ENCODE data around the gene GP9.

Gene GP9

DNA sequence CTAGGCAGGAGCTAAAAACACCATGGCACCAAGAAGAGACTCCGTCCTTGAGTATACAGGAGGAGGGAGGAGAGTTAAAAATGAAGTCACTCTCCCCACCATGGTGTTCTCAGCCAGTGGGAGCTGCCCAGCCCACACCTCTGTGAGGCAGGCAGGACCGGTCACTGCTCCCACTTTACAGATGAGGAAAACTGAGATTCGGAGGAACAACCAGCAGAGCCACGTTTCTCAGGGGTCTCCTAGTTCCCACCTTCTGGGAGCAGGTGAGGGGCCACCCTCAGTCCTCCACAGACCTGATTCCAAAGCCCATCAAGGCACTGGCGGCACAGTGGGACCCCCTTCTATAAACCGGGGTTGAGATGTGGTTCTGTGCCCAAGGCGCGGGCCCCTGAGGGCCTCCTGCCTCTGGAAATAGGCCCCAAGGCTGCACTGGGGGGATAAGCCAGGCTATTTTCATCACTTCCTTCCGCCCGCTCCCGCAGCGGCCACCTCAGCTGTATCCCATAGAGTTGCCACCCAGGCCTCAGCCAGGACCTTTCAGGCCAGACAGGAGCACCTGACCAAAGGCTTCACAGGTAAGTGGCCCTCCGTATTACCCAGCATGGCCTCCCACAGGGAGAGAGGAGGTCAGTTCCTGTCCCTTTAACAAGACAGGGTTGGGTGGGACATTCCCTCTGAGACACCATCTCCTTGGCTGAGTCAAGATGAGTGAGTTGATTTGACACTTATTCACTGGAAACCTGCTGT is at the start of gene GP9:
GP9 (plus strand) TSS at position 504 of the 747 bp plus-strand sequence. CDS start 961 bp downstream, outside the sequence.
- no peak for DNase-seq

DNA sequence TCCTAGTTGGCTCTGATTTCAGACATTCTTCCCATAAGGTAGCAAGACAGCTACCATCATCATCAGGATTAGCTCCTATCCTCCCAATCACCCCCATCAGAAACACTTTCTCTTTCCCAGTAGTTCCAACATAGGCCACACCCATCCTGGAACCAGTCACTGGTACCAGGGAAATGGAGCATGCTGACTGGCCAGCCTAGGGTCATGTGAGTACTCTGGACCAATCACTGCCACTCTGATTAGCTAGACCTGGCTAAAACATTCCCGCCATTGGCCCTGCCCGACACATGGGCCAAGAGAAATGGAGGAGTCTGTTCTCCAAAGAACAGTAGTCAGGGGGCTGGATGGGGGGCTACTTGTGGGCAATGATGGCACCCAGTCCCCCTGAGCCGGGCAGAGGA is 47.1 kb upstream of the GP9 start:
- DNase-seq = no peak

DNA sequence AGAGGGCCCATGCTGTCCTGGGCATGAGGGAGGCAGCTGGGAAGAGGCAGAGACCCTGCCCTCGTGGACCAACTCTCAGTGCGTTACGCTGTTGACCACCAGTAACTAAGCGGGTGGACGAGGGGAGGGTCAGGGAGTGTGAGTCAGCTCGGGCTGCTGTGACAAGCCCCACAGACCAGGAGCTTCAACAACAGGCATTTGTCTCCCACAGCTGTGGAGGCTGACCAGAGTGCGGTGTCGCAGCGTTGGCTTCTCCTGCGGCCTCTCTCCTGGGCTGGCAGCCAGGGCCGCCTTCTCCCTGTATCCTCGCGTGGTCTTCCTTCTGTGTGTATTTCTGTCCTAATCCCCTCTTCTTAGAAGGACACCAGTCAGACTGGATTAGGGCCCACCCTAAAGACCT is 46.4 kb upstream of the GP9 start:
- DNase-seq = no peak

DNA sequence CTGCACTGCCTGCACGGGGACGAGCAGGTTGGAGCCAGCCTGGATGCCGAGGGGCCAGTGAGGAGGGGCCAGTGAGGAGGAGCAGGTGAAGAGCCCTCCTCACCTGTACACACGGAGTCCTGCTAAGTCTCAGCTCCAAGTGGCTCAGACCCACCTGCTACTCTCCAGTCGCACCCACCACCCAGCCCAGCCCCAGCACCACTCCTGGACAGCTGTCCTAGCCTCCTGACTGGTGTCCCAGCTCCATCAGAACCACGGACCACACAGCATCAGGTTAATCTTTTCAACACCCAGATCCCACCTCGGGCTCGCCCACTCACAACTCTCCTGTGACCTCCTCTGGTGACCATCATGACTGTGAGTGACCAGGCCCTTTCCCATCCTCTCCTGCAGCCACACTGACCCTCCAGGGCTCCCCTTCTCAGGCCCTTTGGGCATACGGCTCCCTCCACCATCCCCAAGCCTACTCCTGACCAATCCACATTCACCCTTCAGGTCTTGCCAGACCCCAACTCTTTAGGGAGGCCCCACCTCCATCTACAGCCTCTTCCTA is 45.7 kb upstream of the GP9 start:
- DNase-seq = no peak

DNA sequence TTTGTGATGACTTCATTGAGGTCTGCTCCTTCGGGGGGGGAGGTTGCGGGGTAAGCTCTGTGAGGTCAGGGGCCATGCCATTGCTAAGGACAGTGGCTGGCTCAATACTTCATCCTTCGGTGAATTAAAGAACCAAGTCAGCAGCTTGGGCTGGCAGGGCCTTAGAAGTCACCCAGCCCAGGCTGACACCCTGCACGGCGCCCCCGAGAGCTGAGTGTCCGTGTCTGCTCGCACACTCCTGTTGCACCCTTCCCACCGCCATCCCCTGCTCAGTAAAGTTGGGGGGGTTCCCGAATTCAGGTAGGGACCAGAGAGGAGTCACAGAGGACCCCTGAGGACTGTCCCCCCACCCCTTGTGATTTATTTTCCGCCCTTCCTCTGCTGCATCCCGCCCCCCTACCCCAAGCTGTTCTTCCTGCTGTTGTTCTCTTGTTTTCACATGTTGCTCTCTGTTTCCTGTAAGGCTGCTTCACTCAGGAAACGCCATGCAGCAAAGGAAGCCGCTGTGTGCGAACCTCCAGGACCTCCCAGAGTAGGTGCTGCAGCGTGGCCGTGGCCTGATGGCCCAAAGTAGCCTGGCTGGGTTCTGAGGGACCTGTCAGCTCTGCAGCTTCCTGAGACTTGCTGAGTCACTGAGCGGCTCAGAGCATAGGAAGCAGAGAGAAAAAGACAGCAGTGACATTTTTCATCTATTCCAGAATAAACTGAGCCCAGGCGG is 45.0 kb upstream of the GP9 start:
- DNase-seq = no peak

DNA sequence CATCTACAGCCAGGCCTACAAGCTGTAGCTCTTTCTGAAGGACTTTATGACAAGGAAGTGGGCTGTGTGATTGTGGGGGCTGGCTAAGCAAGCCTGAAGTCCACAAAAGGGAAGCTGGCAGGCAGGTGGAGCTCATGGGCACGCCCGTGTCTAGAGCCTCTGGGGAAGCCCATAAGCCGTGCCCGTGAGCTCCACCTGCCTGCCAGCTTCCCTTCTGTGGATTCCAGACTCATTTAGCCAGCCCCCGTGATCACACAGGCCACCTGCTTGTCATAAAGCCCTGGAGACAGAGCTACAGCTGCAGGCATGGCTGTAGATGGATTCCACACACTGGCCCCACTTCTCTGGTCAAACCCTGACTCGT is 44.2 kb upstream of the GP9 start:
- no peak for DNase-seq

DNA sequence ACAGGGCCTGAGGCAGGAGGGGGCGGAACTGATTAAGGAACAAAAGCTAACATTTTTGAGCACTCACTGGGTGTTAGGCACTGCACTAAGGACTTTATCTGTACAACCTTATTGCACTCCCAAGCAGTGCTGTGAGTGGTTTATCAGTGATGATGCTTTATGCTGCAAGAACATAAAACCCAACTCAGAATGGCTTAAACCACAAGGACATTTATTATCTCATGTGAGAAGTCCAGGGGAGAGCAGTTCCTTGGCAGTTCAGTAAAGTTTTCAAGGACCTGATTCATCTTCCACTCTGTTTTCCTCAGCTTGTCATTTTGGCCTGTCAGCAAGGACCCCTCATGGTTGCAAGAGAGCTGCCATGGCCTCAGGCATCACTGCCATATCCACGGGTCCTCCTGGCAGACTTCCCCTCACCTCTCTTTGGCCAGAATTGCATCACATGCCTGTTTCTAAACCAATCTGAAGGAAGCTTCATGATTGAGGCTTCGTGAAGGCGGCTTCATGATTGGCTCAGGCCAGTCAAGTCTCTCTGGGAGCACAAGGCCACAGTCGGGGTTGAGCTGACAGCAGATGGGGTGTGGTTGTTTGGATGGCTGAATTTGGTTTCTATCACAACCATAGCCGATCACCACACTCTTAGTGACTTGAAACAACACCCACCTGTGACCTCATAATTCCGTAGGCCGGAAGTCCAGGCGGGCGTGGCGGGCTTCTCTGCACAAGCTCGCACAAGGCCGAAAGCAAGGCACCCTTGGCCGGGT is 43.7 kb upstream of the GP9 start:
- DNase-seq = no peak

DNA sequence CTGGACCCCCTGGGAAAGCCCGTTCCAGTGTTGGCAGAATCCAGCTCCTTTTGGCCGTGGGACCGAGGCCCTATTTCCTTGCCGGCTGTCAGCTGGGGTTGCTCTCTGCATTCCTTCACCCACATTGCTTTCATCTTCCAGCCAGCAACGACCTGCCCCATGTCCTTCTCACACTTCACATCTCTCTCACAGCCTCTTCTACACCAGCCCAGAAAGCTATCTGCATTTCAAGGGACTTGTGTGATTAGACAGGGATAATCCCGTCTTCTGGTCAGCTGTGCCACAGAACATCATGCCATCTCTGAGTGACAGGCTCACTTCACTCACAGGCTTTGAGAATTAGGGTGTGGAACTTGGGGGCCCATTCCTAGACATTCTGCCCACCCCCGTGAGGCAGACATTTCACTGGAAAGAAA is 43.1 kb upstream of the GP9 start:
- DNase-seq = no peak

DNA sequence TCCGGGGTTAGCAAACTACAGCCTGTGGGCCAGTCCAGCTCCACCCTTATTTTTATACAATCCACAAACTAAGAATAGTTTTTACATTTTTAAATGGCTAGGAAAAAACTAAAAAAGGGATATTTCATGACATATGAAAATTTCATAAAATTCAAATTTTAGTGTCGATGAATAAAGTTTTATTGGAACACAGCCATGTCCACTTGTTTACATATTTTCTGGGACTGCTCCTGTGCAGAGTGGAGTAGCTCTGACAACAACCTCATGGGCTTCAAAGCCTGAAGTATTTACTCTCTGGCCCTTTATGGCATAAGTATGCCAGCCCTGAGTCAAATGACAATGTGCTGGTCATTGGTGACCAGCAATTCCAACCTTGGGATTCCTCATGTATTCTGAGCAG is 42.3 kb upstream of the GP9 start:
- no peak for DNase-seq

DNA sequence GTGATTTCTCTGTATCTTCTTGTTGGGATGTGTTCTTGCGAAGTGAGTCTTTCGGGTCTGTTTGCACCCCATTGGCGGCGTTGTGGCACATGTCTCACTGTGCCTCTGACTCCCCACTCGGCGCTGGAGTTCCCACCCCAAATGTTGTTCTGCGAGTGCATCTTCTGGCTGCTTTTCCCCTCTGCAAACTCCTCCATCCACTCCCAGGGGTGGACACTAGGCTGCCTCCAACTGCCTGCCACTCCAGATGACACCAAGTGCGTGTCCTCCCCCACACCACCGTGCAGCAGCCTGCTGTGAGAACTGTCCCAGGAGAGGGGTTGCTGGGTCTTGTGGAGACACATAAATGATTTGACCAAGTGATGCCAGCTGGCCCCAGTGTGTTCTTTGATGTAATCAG is 41.8 kb upstream of the GP9 start:
- DNase-seq = no peak

DNA sequence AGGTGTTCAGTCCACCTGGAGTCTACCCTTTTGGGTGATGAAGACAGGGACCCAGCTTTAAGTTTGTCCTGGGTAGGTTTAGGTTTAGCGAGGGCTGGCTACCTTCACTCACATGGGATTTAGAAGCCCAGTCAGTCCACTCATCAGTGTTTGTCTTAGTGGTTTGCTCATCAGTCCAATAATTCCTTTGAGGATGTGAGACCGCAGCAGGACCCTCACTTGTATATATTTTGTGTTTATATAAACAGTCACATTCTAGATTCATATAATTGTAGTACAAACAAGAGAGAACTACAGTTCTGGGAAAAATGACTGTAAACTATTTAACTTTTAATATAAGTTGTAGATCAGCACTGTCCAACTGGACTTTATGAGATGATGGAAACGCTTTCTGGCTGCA is 41.3 kb upstream of the GP9 start:
- DNase-seq = no peak

DNA sequence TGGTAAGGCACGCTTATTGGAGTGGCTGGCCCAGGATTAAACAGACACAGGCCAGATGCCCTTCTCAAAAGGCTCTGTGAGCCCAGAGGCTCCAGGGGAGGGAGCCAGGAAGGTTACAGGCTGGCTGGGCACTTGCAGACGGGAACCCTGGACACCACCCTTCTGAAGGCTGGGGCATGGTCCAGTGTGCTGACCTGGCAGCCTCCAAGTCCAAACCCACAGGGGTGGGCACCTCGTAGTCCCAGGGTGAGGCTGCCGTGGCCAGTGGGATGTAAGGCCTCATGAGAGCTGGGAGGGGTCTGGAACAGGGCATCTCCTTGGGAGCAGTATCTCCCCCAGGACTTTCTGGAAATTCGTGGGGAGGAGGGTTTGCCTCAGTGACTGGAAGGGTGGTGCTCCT is 39.9 kb upstream of the GP9 start:
- DNase-seq = no peak

DNA sequence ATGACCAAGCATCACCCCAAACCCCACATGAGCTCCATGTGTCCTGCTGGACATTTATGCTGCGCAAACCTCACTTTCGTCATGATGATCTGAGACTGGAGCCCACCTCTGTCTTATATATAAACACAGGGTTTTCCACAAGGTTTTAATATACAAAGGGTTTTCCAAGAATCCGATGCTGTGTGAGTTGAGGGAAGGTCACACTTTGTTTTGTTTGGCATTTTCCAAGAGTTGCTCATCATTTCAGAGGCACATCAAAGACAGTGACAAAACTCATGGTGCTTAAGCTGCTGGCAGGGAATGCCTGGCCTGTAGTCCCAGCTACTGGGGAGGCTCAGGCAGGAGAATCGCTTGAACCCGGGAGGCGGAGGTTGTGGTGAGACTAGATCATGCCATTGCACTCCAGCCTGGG is 39.4 kb upstream of the GP9 start:
- DNase-seq = peak; percentile 26

DNA sequence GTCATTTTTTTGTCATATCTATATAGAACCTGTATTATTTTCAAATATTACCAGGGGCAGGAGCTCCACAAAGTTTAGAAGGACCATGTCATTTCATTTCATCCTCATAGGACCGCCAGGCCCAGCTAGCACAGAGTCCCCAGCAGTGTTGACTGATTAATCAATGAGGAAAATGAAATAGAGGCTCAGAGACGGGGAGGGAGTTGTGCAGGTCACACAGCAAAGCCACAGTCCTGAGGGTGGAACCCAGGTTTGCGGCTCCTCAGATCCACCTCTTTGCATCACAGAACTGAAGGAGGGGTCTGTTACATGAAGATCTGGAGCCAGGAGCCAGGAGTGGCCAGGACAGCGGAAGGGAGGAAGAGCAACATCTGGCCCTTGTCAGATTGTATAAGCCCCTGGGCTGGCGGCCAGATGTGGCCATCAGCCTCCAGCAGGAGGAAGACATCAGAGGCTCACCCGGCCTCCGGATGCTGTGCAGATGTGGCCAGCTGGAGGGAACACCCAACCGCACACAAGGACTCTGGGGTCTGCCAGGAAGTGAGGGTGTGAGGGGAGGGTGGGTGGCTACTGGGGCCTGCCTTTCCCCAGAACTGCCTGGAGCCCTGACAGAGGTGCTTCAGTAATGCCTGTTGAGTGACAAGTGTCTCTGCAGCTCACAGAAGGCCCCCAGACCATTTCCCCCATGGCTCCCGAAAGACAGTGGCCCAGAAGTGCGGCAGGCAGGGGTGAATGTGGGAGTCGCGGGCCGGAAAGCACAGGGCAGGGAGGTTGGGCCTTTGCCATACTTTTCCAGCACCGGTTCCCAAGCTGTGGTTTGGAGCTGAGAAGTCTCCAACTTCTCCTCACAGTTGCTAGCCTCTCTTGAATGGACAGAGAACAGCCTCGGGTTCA is 38.2 kb upstream of the GP9 start:
- DNase-seq = no peak

DNA sequence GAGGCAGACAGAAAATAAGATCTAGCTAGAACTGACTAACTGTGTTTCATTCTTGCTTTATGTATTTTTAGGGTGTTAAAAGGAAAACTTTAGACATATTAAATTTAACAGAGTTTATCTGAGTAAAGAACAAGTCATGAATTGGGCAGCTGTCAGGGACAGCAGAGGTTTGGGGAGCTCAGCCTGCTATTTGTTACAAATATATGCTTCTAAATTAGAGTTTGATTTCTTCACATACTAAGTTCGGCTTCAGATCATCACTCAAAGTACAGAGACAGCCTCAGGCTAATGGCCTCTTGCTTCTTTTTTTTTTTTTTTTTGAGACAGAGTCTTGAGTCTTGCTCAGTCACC is 37.6 kb upstream of the GP9 start:
- DNase-seq = no peak

DNA sequence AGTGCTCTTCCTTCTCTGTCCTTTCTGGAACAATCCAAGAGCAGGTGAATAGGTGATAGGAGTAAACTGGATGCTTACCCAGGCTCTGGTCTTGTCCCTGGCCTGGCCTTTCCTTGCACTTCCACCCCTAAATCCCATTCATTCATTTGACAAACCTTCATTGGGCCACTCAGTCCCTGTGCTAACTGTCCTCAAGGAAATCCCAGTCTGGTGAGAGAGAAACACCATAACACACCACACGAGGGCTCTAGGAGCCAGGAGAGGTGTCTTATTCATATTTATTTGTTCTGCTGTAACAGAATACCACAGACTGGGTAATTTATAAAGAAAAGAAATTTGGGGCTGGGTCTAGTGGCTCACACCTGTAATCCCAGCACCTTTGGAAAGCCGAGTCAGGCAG is 36.7 kb upstream of the GP9 start:
- no peak for DNase-seq

DNA sequence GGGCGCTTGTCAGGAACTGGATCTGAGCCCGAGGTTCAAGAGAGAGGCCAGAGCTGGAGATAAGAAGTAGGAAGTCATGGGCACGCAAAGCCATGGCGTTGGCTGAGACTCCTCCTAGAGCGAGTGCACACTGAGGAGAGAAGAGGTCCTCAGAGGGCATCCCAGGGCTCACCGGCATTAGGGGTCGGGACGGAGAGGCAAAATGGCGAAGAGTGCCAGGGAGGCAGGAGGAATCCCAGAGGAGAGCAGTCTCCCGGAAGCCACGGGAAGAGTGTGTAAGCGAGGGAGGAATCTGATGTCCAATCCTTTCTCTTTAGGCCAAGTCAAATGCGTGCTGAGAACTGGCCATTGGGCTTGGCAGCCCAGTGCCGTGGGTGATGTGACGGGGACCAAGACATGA is 35.5 kb upstream of the GP9 start:
- no peak for DNase-seq

DNA sequence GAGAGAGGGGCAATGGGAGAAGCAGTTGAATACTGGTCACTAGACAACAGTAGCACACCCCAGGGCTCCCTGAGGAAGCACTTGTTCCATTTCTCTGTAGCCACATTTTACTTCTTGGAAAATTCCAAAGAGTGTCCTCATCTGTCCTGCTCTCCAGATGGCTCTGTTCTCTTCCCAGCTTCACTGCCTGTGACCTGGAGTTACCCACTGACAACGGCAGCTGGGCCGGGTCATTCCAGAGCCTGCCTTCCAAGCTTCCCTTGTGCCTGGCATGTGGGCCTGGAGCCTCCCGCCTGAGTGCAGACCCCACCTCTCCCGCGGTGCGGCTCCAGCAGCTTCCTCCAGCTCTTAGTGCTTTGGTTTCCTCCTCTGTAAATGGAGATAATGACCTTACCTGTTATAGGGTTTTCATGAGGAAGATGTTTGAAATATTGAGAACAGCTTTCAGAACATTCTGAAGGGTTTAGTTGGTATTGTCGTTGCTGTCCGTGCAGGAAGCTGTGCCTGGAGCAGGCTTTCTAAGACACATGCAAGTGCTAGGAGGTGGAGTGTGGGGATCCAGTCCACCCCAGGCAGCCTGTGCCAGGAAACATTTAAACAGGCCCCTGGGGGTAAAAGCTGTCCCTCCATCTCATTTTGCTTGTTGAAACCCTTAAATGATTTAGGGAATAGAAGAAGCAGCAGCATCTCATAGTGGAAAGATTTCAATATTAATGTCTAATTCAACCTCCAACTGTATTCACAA is 34.7 kb upstream of the GP9 start:
- DNase-seq = no peak

DNA sequence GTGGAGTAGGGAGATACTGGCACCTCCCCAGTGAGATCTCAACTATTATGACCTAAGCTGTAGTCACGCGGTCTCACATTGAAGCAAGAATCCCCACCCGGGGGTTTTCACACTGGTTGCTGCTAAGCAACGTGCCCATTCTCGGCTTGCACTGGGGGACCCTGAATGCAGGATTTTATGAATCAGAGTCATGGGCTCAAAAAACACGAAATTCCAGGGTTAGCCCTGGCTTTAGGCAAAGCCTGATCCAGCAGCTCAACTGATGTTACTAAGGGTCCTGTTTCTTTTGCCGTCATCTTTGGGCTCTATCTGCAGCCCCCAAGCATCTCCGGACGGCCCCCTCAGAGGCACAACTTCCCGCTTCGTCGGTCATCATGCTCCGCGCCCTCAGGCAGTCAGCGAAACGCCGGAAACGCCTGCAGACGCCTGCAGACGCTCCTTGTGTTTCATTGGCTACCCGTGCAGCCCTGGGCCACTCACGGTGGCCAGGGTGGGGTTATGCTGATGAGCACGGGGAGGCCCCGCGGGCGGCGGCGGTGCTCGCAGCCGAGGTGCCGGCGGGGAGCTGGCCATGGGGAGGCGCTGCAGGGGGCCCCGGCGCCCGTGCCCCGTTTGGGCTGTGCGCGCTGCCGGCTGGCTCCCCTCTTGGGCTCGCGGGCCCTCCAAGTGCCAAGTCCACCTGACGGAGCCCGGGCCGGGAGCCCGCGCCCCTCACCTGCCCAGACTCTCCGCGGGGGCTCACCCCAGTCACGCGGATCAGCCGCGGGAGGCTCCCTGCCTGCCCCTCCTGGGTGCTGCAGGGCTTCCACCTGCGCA is 33.6 kb upstream of the GP9 start:
- peak; percentile 80 for DNase-seq

DNA sequence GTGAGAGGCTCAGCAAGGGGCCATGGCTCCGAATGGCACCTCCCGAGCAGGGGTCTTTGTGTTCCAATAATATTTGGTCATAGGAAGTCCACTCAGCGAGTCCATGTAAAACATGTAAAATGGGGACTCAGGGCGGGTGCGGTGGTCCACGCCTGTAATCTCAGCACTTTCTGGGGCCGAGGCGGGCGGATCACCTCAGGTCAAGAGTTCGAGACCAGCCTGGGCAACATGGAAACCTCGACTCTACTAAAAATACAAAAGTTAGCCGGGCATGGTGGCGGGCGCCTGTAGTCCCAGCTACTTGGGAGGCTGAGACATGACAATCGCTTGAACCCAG is 33.1 kb upstream of the GP9 start:
- no peak for DNase-seq

DNA sequence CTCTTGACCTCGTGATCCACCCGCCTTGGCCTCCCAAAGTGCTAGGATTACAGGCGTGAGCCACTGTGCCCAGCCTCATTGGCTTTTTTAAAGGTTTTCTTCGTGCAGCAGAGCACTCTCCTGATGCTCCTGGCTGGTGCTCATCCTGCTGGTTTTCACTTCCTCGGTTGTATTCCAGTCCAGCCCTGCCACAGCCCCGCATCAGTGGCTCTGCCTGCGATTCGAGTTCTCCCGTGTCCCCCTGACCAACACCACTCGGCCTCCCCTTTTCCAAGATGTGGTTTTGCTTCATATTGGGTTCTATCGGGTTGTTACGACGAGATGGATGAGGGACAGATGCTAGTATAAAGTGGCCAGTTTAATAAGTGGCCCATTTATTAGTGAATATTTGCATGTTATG is 31.7 kb upstream of the GP9 start:
- no peak for DNase-seq
